Measurements from ENCODE around the gene PDXP.

Gene PDXP

DNA sequence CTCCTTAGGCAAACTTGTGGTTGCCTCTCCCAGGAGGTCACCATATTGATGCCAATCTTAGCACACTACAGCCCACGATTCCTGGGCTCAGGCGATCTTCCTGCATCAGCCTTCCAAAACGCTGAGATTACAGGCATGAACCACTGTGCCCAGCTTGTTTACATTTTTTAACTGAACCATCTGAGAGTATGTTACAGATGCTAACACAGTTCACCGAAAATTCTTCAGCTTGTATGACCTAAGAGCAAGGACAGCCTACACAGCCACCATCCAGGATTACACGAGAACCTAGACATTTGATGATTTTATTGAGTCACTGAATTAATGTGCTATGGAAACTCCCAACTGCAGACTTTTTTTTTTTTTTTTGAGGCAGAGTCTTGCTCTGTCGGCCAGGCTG, 11.1 kb downstream of the PDXP start:
- Histone ChIP-seq H3K36me3 (ENCODE audit: insufficient read depth, low read length) (peaks cover 12% of the 10 kb centered on the region), H3K4me3 (ENCODE audit: low read length) (no peak overlapping the region), H3K4me1 (ENCODE audit: control insufficient read depth, insufficient read depth, low read length) (peaks cover 15% of the 10 kb centered on the region), H3K9ac (ENCODE audit: low read depth, low read length) (no peak overlapping the region), H3K4me2 (ENCODE audit: low read length) (no peak overlapping the region), H3K9me3 (replicated peaks; ENCODE audit: low read length) (no peaks in the 10 kb centered on the region), H3K27me3 (ENCODE audit: control insufficient read depth, insufficient read depth, low read length) (no peaks in the 10 kb centered on the region)

- Histone ChIP-seq H3K4me2 (ENCODE audit: low read length) (no peak overlapping the region), H3K9ac (ENCODE audit: low read depth, low read length) (no peak overlapping the region), H3K4me3 (ENCODE audit: low read length) (no peak overlapping the region), H3K9me3 (replicated peaks; ENCODE audit: low read length) (no peaks in the 10 kb centered on the region), H3K4me1 (ENCODE audit: control insufficient read depth, insufficient read depth, low read length) (peaks cover 17% of the 10 kb centered on the region), H3K36me3 (ENCODE audit: insufficient read depth, low read length) (peaks cover 2% of the 10 kb centered on the region), H3K27me3 (ENCODE audit: control insufficient read depth, insufficient read depth, low read length) (no peaks in the 10 kb centered on the region)
These were observed 13.8 kb downstream of the PDXP start for GRCh38 chr22:37672206-37672919.

- H3K4me2 ChIP-seq (ENCODE audit: low read length) = no peak overlapping the region
- H3K9me3 ChIP-seq (replicated peaks; ENCODE audit: low read length) = no peaks in the 10 kb centered on the region
- H3K4me3 ChIP-seq (ENCODE audit: low read length) = no peak overlapping the region
- H3K36me3 ChIP-seq (ENCODE audit: insufficient read depth, low read length) = peaks cover 6% of the 10 kb centered on the region
- H3K9ac ChIP-seq (ENCODE audit: low read depth, low read length) = no peak overlapping the region
- peaks cover 17% of the 10 kb centered on the region for H3K4me1 ChIP-seq (ENCODE audit: control insufficient read depth, insufficient read depth, low read length)
- H3K27me3 ChIP-seq (ENCODE audit: control insufficient read depth, insufficient read depth, low read length) = no peaks in the 10 kb centered on the region
These were observed 14.5 kb downstream of the PDXP start for GRCh38 chr22:37672920-37673455.

GRCh38 chr22:37674248-37674647, 15.7 kb downstream of the PDXP start:
- peak overlapping the region; percentile 36 for H3K9ac ChIP-seq (ENCODE audit: low read depth, low read length)
- H3K27me3 ChIP-seq (ENCODE audit: control insufficient read depth, insufficient read depth, low read length) = no peaks in the 10 kb centered on the region
- H3K4me1 ChIP-seq (ENCODE audit: control insufficient read depth, insufficient read depth, low read length) = peaks cover 18% of the 10 kb centered on the region
- H3K4me2 ChIP-seq (ENCODE audit: low read length) = peak overlapping the region; percentile 21
- no peak overlapping the region for H3K4me3 ChIP-seq (ENCODE audit: low read length)
- H3K9me3 ChIP-seq (replicated peaks; ENCODE audit: low read length) = no peaks in the 10 kb centered on the region
- H3K36me3 ChIP-seq (ENCODE audit: insufficient read depth, low read length) = peaks cover 13% of the 10 kb centered on the region

DNA sequence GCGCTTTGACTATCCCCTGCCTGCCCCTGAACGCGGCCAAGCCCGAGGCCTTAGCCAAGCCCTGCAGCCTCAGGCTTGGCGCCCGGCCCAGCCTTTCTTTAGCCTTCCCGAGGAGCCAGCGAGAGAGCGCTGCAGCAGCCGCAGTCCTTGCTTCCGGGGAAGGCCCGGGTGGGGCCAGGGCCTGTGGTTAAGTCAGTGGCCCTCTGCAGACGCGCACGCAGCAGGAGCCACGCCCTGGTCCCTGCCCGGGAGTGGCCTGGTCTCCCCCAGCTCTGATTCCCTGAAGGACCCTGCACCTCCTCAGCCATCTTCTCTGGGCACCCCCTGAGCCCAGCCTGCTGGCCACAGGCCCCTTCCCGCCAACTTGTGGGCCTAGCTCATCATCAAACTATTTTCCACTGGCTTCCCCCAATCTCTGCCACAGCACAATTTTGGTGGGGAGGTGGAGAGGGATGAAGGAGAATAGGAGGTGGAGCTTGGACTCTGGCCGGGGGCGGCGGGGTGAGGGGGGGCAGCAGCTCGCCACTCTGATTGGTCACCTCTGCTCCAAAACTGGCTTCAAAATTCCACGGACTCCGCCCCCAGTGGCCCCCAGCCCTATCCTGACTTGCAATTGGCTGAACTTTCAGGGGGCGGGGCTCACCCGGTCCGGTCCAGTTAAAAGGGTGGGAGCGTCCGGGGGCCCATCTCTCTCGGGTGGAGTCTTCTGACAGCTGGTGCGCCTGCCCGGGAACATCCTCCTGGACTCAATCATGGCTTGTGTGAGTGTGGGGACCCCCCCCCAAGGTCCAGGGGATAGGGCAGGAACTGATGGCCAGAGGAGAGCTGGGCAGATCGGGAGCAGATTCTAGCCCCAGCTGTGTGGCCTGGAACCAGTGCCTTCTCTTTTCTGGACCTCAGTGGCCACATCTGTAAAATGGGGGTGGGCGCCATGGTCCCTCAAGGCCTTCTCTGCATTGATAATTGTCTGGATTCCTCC, 16.7 kb downstream of the PDXP start, which contains the start of gene LGALS1:
Gene LGALS1 (plus strand): TSS at position 686 of the 979 bp plus-strand sequence. CDS start 67 bp downstream, at position 753.
- Histone ChIP-seq H3K27me3 (ENCODE audit: control insufficient read depth, insufficient read depth, low read length) (no peaks in the 10 kb centered on the region), H3K4me3 (ENCODE audit: low read length) (peak within 1 kb of the TSS; percentile 94), H3K9ac (ENCODE audit: low read depth, low read length) (peak within 1 kb of the TSS; percentile 91), H3K9me3 (replicated peaks; ENCODE audit: low read length) (no peaks in the 10 kb centered on the region), H3K36me3 (ENCODE audit: insufficient read depth, low read length) (peaks cover 22% of the 10 kb centered on the region), H3K4me2 (ENCODE audit: low read length) (peak within 1 kb of the TSS; percentile 89), H3K4me1 (ENCODE audit: control insufficient read depth, insufficient read depth, low read length) (peaks cover 26% of the 10 kb centered on the region)

GRCh38 chr22:37675930-37676735, 17.6 kb downstream of the PDXP start:
- Histone ChIP-seq H3K27me3 (ENCODE audit: control insufficient read depth, insufficient read depth, low read length) (no peaks in the 10 kb centered on the region), H3K9me3 (replicated peaks; ENCODE audit: low read length) (no peaks in the 10 kb centered on the region), H3K36me3 (ENCODE audit: insufficient read depth, low read length) (peaks cover 22% of the 10 kb centered on the region), H3K4me1 (ENCODE audit: control insufficient read depth, insufficient read depth, low read length) (peaks cover 28% of the 10 kb centered on the region), H3K4me3 (ENCODE audit: low read length) (peak overlapping the region; percentile 94), H3K9ac (ENCODE audit: low read depth, low read length) (peak overlapping the region; percentile 91), H3K4me2 (ENCODE audit: low read length) (peak overlapping the region; percentile 89)

GRCh38 chr22:37676736-37677492, 18.4 kb downstream of the PDXP start:
- H3K4me1 ChIP-seq (ENCODE audit: control insufficient read depth, insufficient read depth, low read length) = peaks cover 32% of the 10 kb centered on the region
- H3K27me3 ChIP-seq (ENCODE audit: control insufficient read depth, insufficient read depth, low read length) = no peaks in the 10 kb centered on the region

GRCh38 chr22:37677493-37677974, 19.0 kb downstream of the PDXP start:
- Histone ChIP-seq H3K27me3 (ENCODE audit: control insufficient read depth, insufficient read depth, low read length) (no peaks in the 10 kb centered on the region), H3K4me2 (ENCODE audit: low read length) (peak overlapping the region; percentile 89), H3K36me3 (ENCODE audit: insufficient read depth, low read length) (peaks cover 22% of the 10 kb centered on the region), H3K4me3 (ENCODE audit: low read length) (peak overlapping the region; percentile 94), H3K9ac (ENCODE audit: low read depth, low read length) (peak overlapping the region; percentile 64), H3K4me1 (ENCODE audit: control insufficient read depth, insufficient read depth, low read length) (peaks cover 32% of the 10 kb centered on the region), H3K9me3 (replicated peaks; ENCODE audit: low read length) (no peaks in the 10 kb centered on the region)

More at GRCh38 chr22:37676736-37677492, 18.4 kb downstream of the PDXP start:
- H3K9me3 ChIP-seq (replicated peaks; ENCODE audit: low read length) = no peaks in the 10 kb centered on the region
- peak overlapping the region; percentile 94 for H3K4me3 ChIP-seq (ENCODE audit: low read length)
- H3K36me3 ChIP-seq (ENCODE audit: insufficient read depth, low read length) = peaks cover 22% of the 10 kb centered on the region
- peak overlapping the region; percentile 89 for H3K4me2 ChIP-seq (ENCODE audit: low read length)
- peak overlapping the region; percentile 91 for H3K9ac ChIP-seq (ENCODE audit: low read depth, low read length)

DNA sequence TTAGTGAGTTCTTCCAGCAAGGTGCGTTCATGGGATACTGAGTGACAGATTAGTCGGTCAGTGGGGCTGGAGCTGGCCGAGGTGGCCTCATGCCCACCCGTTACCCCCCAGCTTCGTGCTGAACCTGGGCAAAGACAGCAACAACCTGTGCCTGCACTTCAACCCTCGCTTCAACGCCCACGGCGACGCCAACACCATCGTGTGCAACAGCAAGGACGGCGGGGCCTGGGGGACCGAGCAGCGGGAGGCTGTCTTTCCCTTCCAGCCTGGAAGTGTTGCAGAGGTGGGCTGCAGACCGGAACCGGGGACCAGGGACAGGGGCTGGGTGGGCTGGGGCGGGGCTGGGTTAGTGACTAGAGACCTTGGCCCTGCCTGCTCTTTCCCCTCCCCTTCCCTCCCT, 19.8 kb downstream of the PDXP start:
- H3K27me3 ChIP-seq (ENCODE audit: control insufficient read depth, insufficient read depth, low read length) = no peaks in the 10 kb centered on the region
- peak overlapping the region; percentile 46 for H3K9ac ChIP-seq (ENCODE audit: low read depth, low read length)
- H3K4me1 ChIP-seq (ENCODE audit: control insufficient read depth, insufficient read depth, low read length) = peaks cover 32% of the 10 kb centered on the region
- H3K4me2 ChIP-seq (ENCODE audit: low read length) = peak overlapping the region; percentile 89
- H3K9me3 ChIP-seq (replicated peaks; ENCODE audit: low read length) = no peaks in the 10 kb centered on the region
- peaks cover 22% of the 10 kb centered on the region for H3K36me3 ChIP-seq (ENCODE audit: insufficient read depth, low read length)
- peak overlapping the region; percentile 94 for H3K4me3 ChIP-seq (ENCODE audit: low read length)

GRCh38 chr22:37679670-37680069, 21.1 kb downstream of the PDXP start:
- Histone ChIP-seq H3K27me3 (ENCODE audit: control insufficient read depth, insufficient read depth, low read length) (no peaks in the 10 kb centered on the region), H3K4me3 (ENCODE audit: low read length) (no peak overlapping the region), H3K4me2 (ENCODE audit: low read length) (peak overlapping the region; percentile 36), H3K36me3 (ENCODE audit: insufficient read depth, low read length) (peaks cover 22% of the 10 kb centered on the region), H3K4me1 (ENCODE audit: control insufficient read depth, insufficient read depth, low read length) (peaks cover 26% of the 10 kb centered on the region), H3K9ac (ENCODE audit: low read depth, low read length) (no peak overlapping the region), H3K9me3 (replicated peaks; ENCODE audit: low read length) (no peaks in the 10 kb centered on the region)

Measured in skeletal muscle satellite cell (primary cell).